ENCODE results near the gene ADCK1. TPM values are rescaled to one million over a fixed set of nuclear protein-coding genes. Genes with fewer than 3 reads are reported as not detected.

Gene ADCK1
- total RNA-seq, 1 experiment from 2014 or later: 8.8 TPM

DNA sequence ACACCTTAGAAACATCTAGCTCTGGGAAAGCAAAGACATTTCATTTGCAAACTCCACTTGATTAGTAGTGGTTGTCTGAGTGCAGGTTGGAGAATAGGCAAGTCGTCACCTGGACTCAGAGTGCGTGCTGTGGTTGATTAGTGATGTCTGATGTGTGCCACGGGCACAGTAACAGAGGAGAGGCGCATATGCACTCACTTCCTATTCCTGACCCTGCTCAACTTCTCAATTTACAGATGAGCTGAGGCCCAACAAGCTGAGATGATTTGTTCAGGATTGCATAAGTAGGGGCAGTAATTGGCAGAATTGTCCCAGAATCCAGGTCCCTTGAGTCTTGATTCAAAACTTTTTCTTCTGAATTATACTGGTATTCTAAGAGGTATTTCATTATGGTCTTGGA is 44.9 kb downstream of the ADCK1 start:
- intact Hi-C loops (cut with micrococcal nuclease; ENCODE audit: unreplicated experiment): no loop called here
- BruUV-seq (replicated peaks): no TSS peak
- H3K27me3 Mint-ChIP-seq (ENCODE audit: insufficient read depth, unreplicated experiment): no peaks in the 10 kb centered on the region
- H3K27ac Mint-ChIP-seq (ENCODE audit: unreplicated experiment): no peak overlapping the region
- H3K4me3 Mint-ChIP-seq (ENCODE audit: unreplicated experiment): no peak overlapping the region
- CTCF ChIA-PET: no interaction called here
- POLR2A ChIA-PET: no interaction called here
- Histone ChIP-seq H3K9me3 (no peaks in the 10 kb centered on the region), H3K36me3 (ENCODE audit: control insufficient read depth, insufficient read depth, low read length) (no peaks in the 10 kb centered on the region), H3K4me3 (ENCODE audit: low read depth, low read length) (no peak overlapping the region), H3K4me1 (no peaks in the 10 kb centered on the region), H3K27me3 (replicated peaks; ENCODE audit: control insufficient read depth, insufficient read depth, low read length) (no peaks in the 10 kb centered on the region)
- TF ChIP-seq, protein P1, sequence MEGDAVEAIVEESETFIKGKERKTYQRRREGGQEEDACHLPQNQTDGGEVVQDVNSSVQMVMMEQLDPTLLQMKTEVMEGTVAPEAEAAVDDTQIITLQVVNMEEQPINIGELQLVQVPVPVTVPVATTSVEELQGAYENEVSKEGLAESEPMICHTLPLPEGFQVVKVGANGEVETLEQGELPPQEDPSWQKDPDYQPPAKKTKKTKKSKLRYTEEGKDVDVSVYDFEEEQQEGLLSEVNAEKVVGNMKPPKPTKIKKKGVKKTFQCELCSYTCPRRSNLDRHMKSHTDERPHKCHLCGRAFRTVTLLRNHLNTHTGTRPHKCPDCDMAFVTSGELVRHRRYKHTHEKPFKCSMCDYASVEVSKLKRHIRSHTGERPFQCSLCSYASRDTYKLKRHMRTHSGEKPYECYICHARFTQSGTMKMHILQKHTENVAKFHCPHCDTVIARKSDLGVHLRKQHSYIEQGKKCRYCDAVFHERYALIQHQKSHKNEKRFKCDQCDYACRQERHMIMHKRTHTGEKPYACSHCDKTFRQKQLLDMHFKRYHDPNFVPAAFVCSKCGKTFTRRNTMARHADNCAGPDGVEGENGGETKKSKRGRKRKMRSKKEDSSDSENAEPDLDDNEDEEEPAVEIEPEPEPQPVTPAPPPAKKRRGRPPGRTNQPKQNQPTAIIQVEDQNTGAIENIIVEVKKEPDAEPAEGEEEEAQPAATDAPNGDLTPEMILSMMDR (IDR thresholded peaks at IDR 0.05; ENCODE audit: insufficient read depth in 1 of 2, low read depth in 1 of 2, low read length in 1 of 2, severe bottlenecking in 1 of 2, unreplicated experiment in 1 of 2): no peak
- no peaks in the 10 kb centered on the region for H3K9me3 Mint-ChIP-seq (ENCODE audit: unreplicated experiment)
- H3K36me3 Mint-ChIP-seq (ENCODE audit: insufficient read depth, unreplicated experiment): peaks cover 4% of the 10 kb centered on the region
- no peak for DNase-seq
- no peaks in the 10 kb centered on the region for H3K4me1 Mint-ChIP-seq (ENCODE audit: low read depth, unreplicated experiment)

DNA sequence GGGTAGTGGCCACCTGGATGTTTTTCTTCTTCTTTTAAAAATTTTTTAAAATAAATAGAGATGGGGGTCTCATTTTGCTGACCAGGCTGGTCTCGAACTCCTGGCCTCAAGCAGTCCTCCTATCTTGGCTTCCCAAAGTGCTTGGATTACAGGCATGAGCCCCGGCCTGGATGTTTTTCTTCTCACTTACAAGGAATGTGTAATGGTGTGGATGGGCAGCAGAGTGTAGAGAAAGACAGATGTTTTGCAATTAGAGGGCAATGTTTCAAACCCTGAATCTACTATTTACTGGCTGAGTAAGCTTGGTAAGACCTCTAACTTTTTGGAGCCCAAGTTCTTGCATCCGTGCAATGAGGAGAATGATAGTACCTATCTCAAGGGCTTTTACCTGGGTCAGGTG is 48.1 kb downstream of the ADCK1 start:
- ChIA-PET POLR2A (no interaction called here), CTCF (no interaction called here)
- Histone ChIP-seq H3K4me3 (ENCODE audit: low read depth, low read length) (no peak overlapping the region), H3K9me3 (no peaks in the 10 kb centered on the region; the same call in 1 of the 2 replicates), H3K27me3 (replicated peaks; ENCODE audit: control insufficient read depth, insufficient read depth, low read length) (no peaks in the 10 kb centered on the region), H3K36me3 (ENCODE audit: control insufficient read depth, insufficient read depth, low read length) (no peaks in the 10 kb centered on the region), H3K4me1 (no peaks in the 10 kb centered on the region)
- TF ChIP-seq, protein P1 (IDR thresholded peaks at IDR 0.05; ENCODE audit: insufficient read depth in 1 of 2, low read depth in 1 of 2, low read length in 1 of 2, severe bottlenecking in 1 of 2, unreplicated experiment in 1 of 2): no peak
- no peaks in the 10 kb centered on the region for H3K9me3 Mint-ChIP-seq (ENCODE audit: unreplicated experiment)
- peaks cover 4% of the 10 kb centered on the region for H3K36me3 Mint-ChIP-seq (ENCODE audit: insufficient read depth, unreplicated experiment)
- no peak for DNase-seq
- BruUV-seq (replicated peaks): no TSS peak
- H3K4me3 Mint-ChIP-seq (ENCODE audit: unreplicated experiment): no peak overlapping the region
- H3K4me1 Mint-ChIP-seq (ENCODE audit: low read depth, unreplicated experiment): no peaks in the 10 kb centered on the region
- no peak overlapping the region for H3K27ac Mint-ChIP-seq (ENCODE audit: unreplicated experiment)
- H3K27me3 Mint-ChIP-seq (ENCODE audit: insufficient read depth, unreplicated experiment): no peaks in the 10 kb centered on the region
- intact Hi-C loops (cut with micrococcal nuclease; ENCODE audit: unreplicated experiment): no loop called here

DNA sequence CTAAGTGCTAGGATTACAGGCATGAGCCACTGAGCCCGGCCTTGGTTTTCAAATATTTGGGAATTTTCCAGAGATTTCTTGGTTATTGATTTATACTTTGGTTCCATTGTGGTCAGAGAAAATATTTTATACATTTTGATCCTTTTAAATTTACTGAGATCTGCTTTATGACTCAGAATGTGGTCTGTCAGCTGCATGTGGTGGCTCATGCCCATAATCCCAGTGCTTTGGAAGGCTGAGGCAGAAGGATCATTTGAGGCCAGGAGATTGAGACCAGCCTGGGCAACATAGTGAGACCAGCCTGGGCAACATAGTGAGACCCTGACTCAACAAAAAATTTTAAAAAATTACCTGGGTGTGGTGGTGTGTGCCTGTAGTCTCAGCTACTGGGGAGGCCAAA is 49.8 kb downstream of the ADCK1 start:
- H3K27me3 Mint-ChIP-seq (ENCODE audit: insufficient read depth, unreplicated experiment): no peaks in the 10 kb centered on the region
- H3K4me3 Mint-ChIP-seq (ENCODE audit: unreplicated experiment): no peak overlapping the region
- no peaks in the 10 kb centered on the region; the same call in 1 of the 2 replicates for H3K9me3 ChIP-seq
- no peaks in the 10 kb centered on the region for H3K4me1 ChIP-seq
- H3K36me3 Mint-ChIP-seq (ENCODE audit: insufficient read depth, unreplicated experiment): peaks cover 4% of the 10 kb centered on the region
- no peak overlapping the region for H3K27ac Mint-ChIP-seq (ENCODE audit: unreplicated experiment)
- H3K36me3 ChIP-seq (ENCODE audit: control insufficient read depth, insufficient read depth, low read length): no peaks in the 10 kb centered on the region
- CTCF ChIA-PET: no interaction called here
- intact Hi-C loops (cut with micrococcal nuclease; ENCODE audit: unreplicated experiment): no loop called here
- POLR2A ChIA-PET: no interaction called here
- no peaks in the 10 kb centered on the region for H3K4me1 Mint-ChIP-seq (ENCODE audit: low read depth, unreplicated experiment)
- H3K27me3 ChIP-seq (replicated peaks; ENCODE audit: control insufficient read depth, insufficient read depth, low read length): no peaks in the 10 kb centered on the region
- TF ChIP-seq, protein P1 (IDR thresholded peaks at IDR 0.05; ENCODE audit: insufficient read depth in 1 of 2, low read depth in 1 of 2, low read length in 1 of 2, severe bottlenecking in 1 of 2, unreplicated experiment in 1 of 2): no peak
- DNase-seq: no peak
- H3K9me3 Mint-ChIP-seq (ENCODE audit: unreplicated experiment): no peaks in the 10 kb centered on the region
- BruUV-seq (replicated peaks): no TSS peak
- no peak overlapping the region for H3K4me3 ChIP-seq (ENCODE audit: low read depth, low read length)
